NOMO-1 (cell line): ENCODE data around the gene ADCY10.
"Not testable (repeated sequence)": the region's sequence is repeated elsewhere in the genome, so short reads cannot be mapped to it uniquely, and the experiment has no call there.

Source experiments
- DNase-seq, 2 experiments: peaks; one replicate each; lab custom pipeline; 2025; ENCODE audit not compliant: unreplicated experiment in 2 of 2; lab: John Stamatoyannopoulos, UW

The ADCY10 gene

GRCh38 chr1:167861664-167862381 is 52.1 kb downstream of the ADCY10 start:
- no peak for DNase-seq

- no peak for DNase-seq
Measured at GRCh38 chr1:167860231-167860923, 53.6 kb downstream of the ADCY10 start.

- DNase-seq: no peak
Measured at GRCh38 chr1:167856711-167857418, 57.1 kb downstream of the ADCY10 start.

GRCh38 chr1:167854184-167854583 is 59.8 kb downstream of the ADCY10 start:
- no peak for DNase-seq

- no peak for DNase-seq
Measured at GRCh38 chr1:167849666-167850065, 64.3 kb downstream of the ADCY10 start.

- DNase-seq: no peak
Measured at GRCh38 chr1:167842872-167843271, 71.1 kb downstream of the ADCY10 start.

GRCh38 chr1:167841530-167841929 is 72.4 kb downstream of the ADCY10 start:
- DNase-seq: no peak

- DNase-seq: no peak
Measured at GRCh38 chr1:167839009-167839408, 74.9 kb downstream of the ADCY10 start.

- DNase-seq: peak in 1 of 2 experiments; percentile 5
Measured at GRCh38 chr1:167837326-167837725, 76.6 kb downstream of the ADCY10 start.

GRCh38 chr1:167836197-167836596 is 77.7 kb downstream of the ADCY10 start:
- no peak for DNase-seq

- no peak for DNase-seq
Measured at GRCh38 chr1:167833904-167834303, 80.0 kb downstream of the ADCY10 start.

- DNase-seq: no peak
Measured at GRCh38 chr1:167832693-167833092, 81.2 kb downstream of the ADCY10 start.

GRCh38 chr1:167830668-167831067 is 83.3 kb downstream of the ADCY10 start:
- DNase-seq: not testable (repeated sequence)

GRCh38 chr1:167829868-167830267 is 84.1 kb downstream of the ADCY10 start:
- DNase-seq: no peak

- DNase-seq: no peak
Measured at GRCh38 chr1:167826127-167826526, 87.8 kb downstream of the ADCY10 start.

- DNase-seq: no peak
Measured at GRCh38 chr1:167825419-167826079, 88.4 kb downstream of the ADCY10 start.

GRCh38 chr1:167824163-167824794 is 89.7 kb downstream of the ADCY10 start:
- DNase-seq: no peak

GRCh38 chr1:167821969-167822685 is 91.8 kb downstream of the ADCY10 start:
- no peak for DNase-seq

- DNase-seq: no peak
Measured at GRCh38 chr1:167821356-167821685, 92.6 kb downstream of the ADCY10 start.

- DNase-seq: no peak
Measured at GRCh38 chr1:167820684-167821355, 93.1 kb downstream of the ADCY10 start.
